Urinary bladder (tissue), 4 donors: ENCODE results near the gene NEK8. TPM values are rescaled to one million over a fixed set of nuclear protein-coding genes. Genes with fewer than 3 reads are reported as not detected.
A peak's percentile ranks its signal among the peaks of the same experiment; 100 is the strongest.

ENCODE experiments used
- DNase-seq: peaks from one replicate; pipeline ENCODE4 v3.0.0-alpha.2; 2015; ENCODE audit errors: extremely low spot score
- H3K27ac ChIP-seq: one replicate; pipeline ENCODE4 v1.5.1; 2013; ENCODE audit warnings: low read depth, mild to moderate bottlenecking, moderate library complexity
- H3K36me3 ChIP-seq: one replicate; pipeline ENCODE4 v1.6.1; 2013; ENCODE audit warnings: mild to moderate bottlenecking, moderate library complexity; ENCODE audit not compliant: insufficient read depth
- H3K4me1 ChIP-seq: one replicate; pipeline ENCODE4 v1.6.1; 2013; ENCODE audit warnings: mild to moderate bottlenecking, moderate library complexity; ENCODE audit not compliant: insufficient read depth
- H3K4me3 ChIP-seq: one replicate; pipeline ENCODE4 v1.5.1; 2013; ENCODE audit warnings: low read depth, low read length
- WGBS: extraction: QIAGEN DNeasy Blood & Tissue Kit; methylation state at CpG from one replicate; pipeline ENCODE4 v1.1.7; 2013; 5-methylcytosine and 5-hydroxymethylcytosine counted together
- polyA plus RNA-seq: library from polyadenylated mRNA; stranded (reverse); fragments of 200-250 nt; gene quantifications from one replicate; pipeline ENCODE4 v1.2.3, GENCODE V29; 2013
- total RNA-seq: library from RNA; depleted of rRNA; stranded (reverse); fragments of >200 nt; gene quantifications from one replicate; pipeline ENCODE4 v1.2.3, GENCODE V29; 2014
- donor health status: healthy with polysubstance abuse.
- donor health status: healthy.

Gene NEK8
- total and polyA plus RNA-seq, 2 donors, result 2.1 to 3.2 TPM

GRCh38 chr17:28749516-28750177 lies 21.1 kb downstream of the NEK8 start:
- no peak for DNase-seq

GRCh38 chr17:28750178-28751047 lies 21.8 kb downstream of the NEK8 start:
- peak; percentile 81 for DNase-seq
- Histone ChIP-seq H3K4me3 (no peak overlapping the region), H3K27ac (no peak overlapping the region), H3K36me3 (no peaks in the 10 kb centered on the region), H3K4me1 (no peaks in the 10 kb centered on the region)
- WGBS, result 37% methylated on average over 20 of the region's 20 CpGs

More at GRCh38 chr17:28749516-28750177, 21.1 kb downstream of the NEK8 start:
- 62% methylated on average over 11 of the region's 11 CpGs for WGBS
- Histone ChIP-seq H3K27ac (no peak overlapping the region), H3K4me1 (no peaks in the 10 kb centered on the region), H3K4me3 (no peak overlapping the region), H3K36me3 (no peaks in the 10 kb centered on the region)

DNA sequence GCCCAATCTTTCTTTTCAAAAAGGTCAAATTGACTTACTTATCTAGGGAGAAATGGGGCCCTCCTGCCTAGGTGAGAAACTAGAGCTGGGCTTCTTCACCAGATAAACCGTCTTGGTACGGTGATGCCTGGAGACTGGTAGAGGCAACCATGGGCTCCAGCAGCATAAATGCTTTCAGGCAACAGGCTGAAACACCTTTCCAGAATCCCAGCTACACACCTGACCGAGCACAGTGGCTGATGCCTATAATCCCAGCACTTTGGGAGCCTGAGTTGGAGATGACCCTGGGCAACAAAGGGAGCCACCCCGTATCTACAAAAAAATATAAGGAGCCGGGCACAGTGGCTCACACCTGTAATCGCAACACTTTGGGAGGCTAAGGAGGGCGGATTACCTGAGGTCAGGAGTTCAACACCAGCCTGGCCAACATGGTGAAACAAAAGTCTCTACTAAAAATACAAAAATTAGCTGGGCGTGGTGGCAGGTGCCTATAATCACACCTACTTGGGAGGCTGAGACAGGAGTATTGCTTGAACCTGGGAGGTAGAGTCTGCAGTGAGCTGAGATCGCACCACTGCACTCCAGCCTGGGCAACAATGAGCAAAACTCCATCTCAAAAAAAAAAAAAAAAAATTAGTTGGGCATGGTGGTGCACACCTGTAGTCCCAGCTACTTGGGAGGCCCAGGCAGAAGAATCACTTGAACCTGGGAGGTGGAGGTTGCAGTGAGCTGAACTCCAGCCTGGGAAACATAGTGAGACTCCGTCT lies 23.2 kb downstream of the NEK8 start:
- no peak overlapping the region for H3K27ac ChIP-seq
- 94% methylated on average over 10 of the region's 10 CpGs for WGBS
- H3K4me3 ChIP-seq, result no peak overlapping the region
- H3K36me3 ChIP-seq, result no peaks in the 10 kb centered on the region
- DNase-seq, result no peak
- H3K4me1 ChIP-seq, result no peaks in the 10 kb centered on the region

- DNase-seq, result no peak
- Histone ChIP-seq H3K4me1 (no peaks in the 10 kb centered on the region), H3K36me3 (no peaks in the 10 kb centered on the region), H3K27ac (no peak overlapping the region), H3K4me3 (no peak overlapping the region)
- WGBS, result 88% methylated on average over 7 of the region's 7 CpGs
These were observed 26.9 kb downstream of the NEK8 start for GRCh38 chr17:28755486-28755885.

DNA sequence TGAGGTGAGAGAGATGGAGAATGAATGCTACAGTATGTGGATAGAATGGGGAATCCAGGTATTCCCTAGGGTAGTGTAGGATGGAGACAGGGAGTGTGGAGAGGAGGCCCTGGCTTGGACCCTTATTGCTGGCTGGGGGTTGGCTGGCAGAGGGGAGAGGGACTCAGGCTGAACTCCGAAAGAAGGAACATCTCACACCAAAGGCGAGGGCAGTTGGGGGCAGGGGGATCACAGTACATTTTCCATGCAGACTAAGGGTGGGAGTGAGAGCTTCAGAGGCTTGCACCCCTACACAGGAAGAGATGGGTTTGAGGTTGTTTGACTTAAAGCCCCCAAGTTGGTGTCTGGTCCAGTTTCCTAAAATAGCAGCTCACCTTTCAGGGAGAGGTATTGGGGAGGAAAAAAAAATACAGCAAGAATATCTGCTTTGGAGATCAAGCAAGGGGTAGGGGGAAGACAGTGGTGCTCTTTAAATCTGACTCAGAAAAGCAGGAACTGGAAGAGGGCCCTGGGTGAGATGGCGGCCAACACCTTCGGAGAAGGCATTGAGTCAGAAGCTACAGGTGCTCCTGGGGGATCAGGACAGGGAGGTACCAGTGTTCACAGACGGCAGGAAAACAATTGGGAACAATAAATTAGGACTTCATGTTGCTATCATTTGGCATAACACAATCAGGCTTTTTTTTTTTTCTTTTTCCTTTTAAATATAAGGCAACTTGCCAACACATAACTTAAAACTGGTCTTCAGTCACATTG lies 27.6 kb downstream of the NEK8 start:
- H3K4me1 ChIP-seq, result no peaks in the 10 kb centered on the region
- no peak overlapping the region for H3K27ac ChIP-seq
- no peak for DNase-seq

DNA sequence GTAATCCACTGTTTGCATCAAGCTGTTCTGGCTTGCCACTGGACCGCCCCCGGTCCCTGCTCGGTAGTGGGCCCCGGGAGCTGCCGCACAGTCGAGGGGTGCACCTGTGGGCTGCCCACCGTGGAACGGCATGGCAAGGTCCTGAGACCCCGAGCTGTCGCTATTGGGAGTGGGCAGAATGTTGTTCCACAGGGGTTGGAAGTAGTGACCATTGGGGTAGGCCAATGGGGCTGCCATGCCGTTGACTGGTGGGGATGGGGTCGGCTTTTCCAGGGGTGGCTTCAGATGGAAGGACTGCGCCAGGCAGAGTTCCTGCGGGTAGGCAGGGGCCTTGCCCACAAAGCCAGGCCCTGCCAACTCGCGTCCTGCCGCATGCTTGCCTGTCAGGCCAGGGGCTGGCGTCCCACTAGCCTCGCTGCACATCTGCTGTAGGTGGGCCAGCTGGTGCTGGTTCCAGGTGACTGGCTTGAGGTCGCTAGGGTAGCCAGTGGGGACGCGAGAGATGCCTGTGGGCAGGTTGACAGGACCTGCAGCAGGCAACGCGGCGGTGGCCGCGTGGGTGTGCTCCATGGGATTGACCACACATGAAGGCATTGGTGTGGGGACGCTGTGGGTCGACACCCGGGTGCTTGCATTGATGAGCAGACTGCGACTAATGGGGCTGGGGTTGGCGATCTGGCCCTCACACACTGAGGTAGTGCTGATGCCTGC lies 30.0 kb downstream of the NEK8 start:
- Histone ChIP-seq H3K36me3 (no peaks in the 10 kb centered on the region), H3K4me1 (no peaks in the 10 kb centered on the region), H3K27ac (no peak overlapping the region), H3K4me3 (no peak overlapping the region)
- DNase-seq, result no peak
- 96% methylated on average over 32 of the region's 32 CpGs for WGBS

More for the DNA sequence above, 27.6 kb downstream of the NEK8 start:
- no peaks in the 10 kb centered on the region for H3K36me3 ChIP-seq
- WGBS, result 84% methylated on average over 5 of the region's 5 CpGs
- H3K4me3 ChIP-seq, result no peak overlapping the region

DNA sequence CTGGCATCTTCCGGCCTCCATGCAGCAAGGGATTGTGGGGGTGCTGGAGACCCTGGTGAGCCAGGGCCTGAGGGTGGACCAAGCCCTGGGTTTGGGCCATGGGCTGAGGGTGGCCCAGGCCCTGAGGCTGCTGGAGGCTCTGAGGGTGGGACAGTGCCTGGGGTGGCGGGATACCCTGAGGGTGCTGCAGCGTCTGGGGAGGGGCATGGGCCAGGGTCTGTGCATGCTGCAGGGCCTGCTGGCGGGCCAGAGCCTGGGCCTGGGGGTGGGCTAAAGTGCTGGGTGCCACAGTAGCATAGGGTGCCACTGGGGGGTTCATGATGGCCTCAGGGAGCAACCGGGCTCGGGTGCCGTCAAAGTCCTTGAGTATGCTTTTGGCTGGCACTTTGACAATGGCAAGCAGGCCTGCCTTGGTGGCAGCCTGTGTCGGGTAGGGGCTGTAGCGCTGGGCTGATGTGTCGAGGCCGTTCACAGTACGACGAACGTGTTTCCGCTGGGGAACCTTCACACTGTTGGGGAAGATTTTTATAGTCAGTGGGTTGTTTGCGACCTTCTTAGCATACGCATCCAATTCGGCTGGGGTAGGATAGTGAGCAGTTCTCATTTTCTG lies 30.8 kb downstream of the NEK8 start:
- 92% methylated on average over 18 of the region's 18 CpGs for WGBS
- Histone ChIP-seq H3K27ac (no peak overlapping the region), H3K36me3 (no peaks in the 10 kb centered on the region), H3K4me1 (no peaks in the 10 kb centered on the region), H3K4me3 (no peak overlapping the region)
- no peak for DNase-seq

DNA sequence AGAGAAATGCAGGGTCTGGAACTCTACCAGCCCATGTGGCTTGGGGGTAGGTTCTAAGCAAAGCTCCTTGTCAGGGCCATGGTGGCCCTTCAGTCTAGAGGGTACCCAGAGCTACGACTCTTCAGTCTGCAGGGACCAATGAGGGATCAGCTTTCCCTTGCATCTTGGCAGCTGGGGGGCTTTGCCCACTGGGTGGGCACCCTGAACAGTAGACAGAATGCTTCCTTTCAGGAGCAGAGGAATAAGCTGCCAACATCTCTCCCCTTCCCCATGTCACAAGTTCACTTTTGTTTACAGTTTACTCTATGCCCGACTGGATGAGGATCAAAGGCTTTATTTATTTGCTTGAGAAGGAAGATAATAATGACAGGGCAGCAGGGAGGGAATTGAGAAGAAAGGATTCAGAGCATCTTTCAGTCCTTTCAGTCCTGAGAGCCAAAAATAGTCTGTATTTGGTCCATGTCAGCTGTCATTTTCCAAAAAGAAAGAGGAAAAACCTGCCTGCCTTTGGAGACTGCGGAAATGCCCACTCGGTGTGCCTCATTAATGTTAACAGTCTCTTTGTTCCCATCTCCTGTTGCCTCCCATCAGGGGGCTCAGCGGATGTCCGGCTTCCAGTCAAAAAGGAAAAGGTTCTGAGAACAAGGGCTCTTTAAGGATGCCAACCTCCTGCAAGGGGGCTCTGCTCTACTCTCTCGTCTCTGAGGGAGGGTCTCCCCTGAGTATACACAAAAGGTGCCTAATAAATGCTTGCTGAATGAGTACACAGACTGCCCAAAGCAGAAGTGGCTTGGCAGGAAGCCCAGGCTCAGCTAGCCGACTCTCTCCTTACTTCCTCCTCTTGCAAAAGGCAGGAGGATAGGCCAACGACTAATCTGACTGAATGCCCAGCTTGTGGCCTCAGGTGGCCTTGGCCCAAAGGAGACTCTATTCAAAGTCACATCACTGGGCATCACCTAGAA lies 32.3 kb downstream of the NEK8 start:
- Histone ChIP-seq H3K4me3 (no peak overlapping the region), H3K4me1 (no peaks in the 10 kb centered on the region), H3K36me3 (no peaks in the 10 kb centered on the region), H3K27ac (no peak overlapping the region)
- no peak for DNase-seq
- WGBS, result 42% methylated on average over 9 of the region's 9 CpGs

DNA sequence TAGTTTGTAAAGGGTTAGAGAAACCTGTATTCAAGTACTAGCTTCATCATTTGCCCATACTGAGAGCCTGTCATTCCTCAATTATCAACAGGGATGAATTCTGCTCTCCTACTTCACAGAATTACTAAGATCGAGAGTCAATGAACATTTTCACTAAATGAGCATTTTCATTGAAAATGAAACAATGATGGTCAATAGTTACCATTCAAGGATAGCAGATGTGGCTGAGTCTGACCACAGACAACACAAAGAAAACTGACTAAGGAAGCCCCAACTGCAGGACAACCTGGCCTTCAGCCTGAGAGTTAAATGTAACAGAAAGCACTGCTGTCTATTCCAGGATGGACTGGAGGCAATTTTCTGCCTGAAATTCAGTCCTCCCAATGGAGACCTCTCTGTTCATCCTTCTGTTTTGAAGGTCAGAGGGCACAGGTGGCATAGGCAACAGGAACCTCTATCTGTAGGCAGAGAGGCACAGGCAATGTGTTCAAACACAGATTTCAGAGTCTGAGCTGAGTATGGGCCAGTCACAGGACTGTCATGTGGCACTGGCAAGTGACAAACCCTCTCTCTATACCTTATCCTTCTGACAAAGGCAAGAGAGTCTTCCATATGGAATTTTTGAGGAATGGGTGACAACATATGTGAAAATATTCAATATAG lies 34.7 kb downstream of the NEK8 start:
- no peak overlapping the region for H3K27ac ChIP-seq
- no peaks in the 10 kb centered on the region for H3K4me1 ChIP-seq
- no peaks in the 10 kb centered on the region for H3K36me3 ChIP-seq
- DNase-seq, result no peak
- H3K4me3 ChIP-seq, result no peak overlapping the region
- whole genome bisulfite sequencing, result 95% methylated on average over 1 of the region's 1 CpG

- 51% methylated on average over 5 of the region's 5 CpGs for WGBS
- H3K27ac ChIP-seq, result no peak overlapping the region
- DNase-seq, result no peak
- H3K36me3 ChIP-seq, result no peaks in the 10 kb centered on the region
- no peak overlapping the region for H3K4me3 ChIP-seq
- no peaks in the 10 kb centered on the region for H3K4me1 ChIP-seq
These were observed 35.2 kb downstream of the NEK8 start for GRCh38 chr17:28763804-28764266.

- H3K27ac ChIP-seq, result no peak overlapping the region
- no peak for DNase-seq
- 69% methylated on average over 4 of the region's 4 CpGs for WGBS
- no peaks in the 10 kb centered on the region for H3K4me1 ChIP-seq
- no peak overlapping the region for H3K4me3 ChIP-seq
- H3K36me3 ChIP-seq, result no peaks in the 10 kb centered on the region
These were observed 36.5 kb downstream of the NEK8 start for GRCh38 chr17:28765038-28765437.
